Measurements from ENCODE around the gene DGKE. TPM values are rescaled to one million over a fixed set of nuclear protein-coding genes. Genes with fewer than 3 reads are reported as not detected.

Gene DGKE
- total and polyA plus RNA-seq, 8 donors = 0.56 to 38.8 (median 13.6) TPM

- H3K27me3 ChIP-seq = no peaks in the 10 kb centered on the region
- no peaks in the 10 kb centered on the region for H3K4me1 ChIP-seq
- intact Hi-C loops (cut with DNase I; ENCODE audit: low total_unique reads) = no loop called here
- 89 to 97% (median 95%) methylated on average over 1 of the region's 1 CpG for whole genome bisulfite sequencing, 5 donors
- no peak overlapping the region for H3K27ac ChIP-seq
- no peak overlapping the region for H3K4me3 ChIP-seq
- no peak for TF ChIP-seq POLR2AphosphoS5 (IDR thresholded peaks at IDR 0.05)
- no peak for TF ChIP-seq CTCF (IDR thresholded peaks at IDR 0.05)
- no peak for TF ChIP-seq EP300 (IDR thresholded peaks at IDR 0.05)
- TF ChIP-seq POLR2A (IDR thresholded peaks at IDR 0.05) = no peak
- no peaks in the 10 kb centered on the region for H3K36me3 ChIP-seq
- H3K9me3 ChIP-seq = no peaks in the 10 kb centered on the region
- DNase-seq = no peak
Observed at GRCh38 chr17:56792267-56792666, 41.7 kb upstream of the DGKE start.

- Histone ChIP-seq H3K4me3 (no peak overlapping the region), H3K36me3 (no peaks in the 10 kb centered on the region), H3K4me1 (no peaks in the 10 kb centered on the region), H3K27ac (no peak overlapping the region), H3K27me3 (no peaks in the 10 kb centered on the region), H3K9me3 (no peaks in the 10 kb centered on the region)
- intact Hi-C loops (cut with DNase I; ENCODE audit: low total_unique reads) = no loop called here
- DNase-seq = no peak
- TF ChIP-seq EP300 (IDR thresholded peaks at IDR 0.05) = no peak
- no peak for TF ChIP-seq POLR2AphosphoS5 (IDR thresholded peaks at IDR 0.05)
- TF ChIP-seq POLR2A (IDR thresholded peaks at IDR 0.05) = no peak
- TF ChIP-seq CTCF (IDR thresholded peaks at IDR 0.05) = no peak
Observed at GRCh38 chr17:56793531-56793930, 40.4 kb upstream of the DGKE start.

- Histone ChIP-seq H3K36me3 (no peaks in the 10 kb centered on the region), H3K27ac (no peak overlapping the region), H3K9me3 (no peaks in the 10 kb centered on the region), H3K27me3 (no peaks in the 10 kb centered on the region), H3K4me1 (no peaks in the 10 kb centered on the region), H3K4me3 (no peak overlapping the region)
- no peak for DNase-seq
- TF ChIP-seq POLR2A (IDR thresholded peaks at IDR 0.05) (no peak), EP300 (IDR thresholded peaks at IDR 0.05) (no peak), POLR2AphosphoS5 (IDR thresholded peaks at IDR 0.05) (no peak), CTCF (IDR thresholded peaks at IDR 0.05) (no peak)
- intact Hi-C loops (cut with DNase I; ENCODE audit: low total_unique reads) = no loop called here
- WGBS, 5 donors = 35 to 59% (median 48%) methylated on average over 3 of the region's 3 CpGs
Observed at GRCh38 chr17:56793957-56794356, 40.0 kb upstream of the DGKE start.

- no peaks in the 10 kb centered on the region for H3K27me3 ChIP-seq
- DNase-seq = no peak
- H3K36me3 ChIP-seq = no peaks in the 10 kb centered on the region
- H3K4me3 ChIP-seq = no peak overlapping the region
- 70 to 80% (median 76%) methylated on average over 5 of the region's 5 CpGs for WGBS, 5 donors
- H3K4me1 ChIP-seq = no peaks in the 10 kb centered on the region
- H3K27ac ChIP-seq = no peak overlapping the region
- no peak for TF ChIP-seq CTCF (IDR thresholded peaks at IDR 0.05)
- TF ChIP-seq POLR2AphosphoS5 (IDR thresholded peaks at IDR 0.05) = no peak
- no peak for TF ChIP-seq EP300 (IDR thresholded peaks at IDR 0.05)
- TF ChIP-seq POLR2A (IDR thresholded peaks at IDR 0.05) = no peak
- intact Hi-C loops (cut with DNase I; ENCODE audit: low total_unique reads) = no loop called here
- no peaks in the 10 kb centered on the region for H3K9me3 ChIP-seq
Observed at GRCh38 chr17:56795221-56795865, 38.6 kb upstream of the DGKE start.
